SK-N-SH (cell line): ENCODE measurements around the gene SHBG.

Source experiments
- CHD2 ChIP-seq: fragments of 150-350 bp; IDR thresholded peaks from 2 replicates; pipeline ENCODE4 v1.6.1; 2018; ENCODE audit warnings: low read length; ENCODE audit not compliant: partially characterized antibody
- EP300 ChIP-seq, 2 experiments: IDR thresholded peaks; 2 replicates each; pipeline versions ENCODE4 v1.4.0 to v1.6.1; 2012; ENCODE audit warnings: borderline replicate concordance in 1 of 2, low read depth in 1 of 2, low read length in 1 of 2
- EZH2phosphoT487 ChIP-seq: fragments of 200-600 bp; sonication (generic); IDR thresholded peaks from 2 replicates; pipeline ENCODE4 v1.6.1; 2017; ENCODE audit warnings: low read depth, mixed run types, mild to moderate bottlenecking, antibody characterized with exemption, moderate library complexity, borderline replicate concordance
- GABPA ChIP-seq: IDR thresholded peaks from 2 replicates; pipeline ENCODE4 v1.4.0; 2012; ENCODE audit warnings: low read depth, mild to moderate bottlenecking
- NRF1 ChIP-seq: IDR thresholded peaks from 2 replicates; pipeline ENCODE4 v1.6.1; 2012; ENCODE audit warnings: low read depth, mild to moderate bottlenecking, low read length
- TF ChIP-seq, protein P1 (sequence below): fragments of 200-600 bp; sonication (generic); IDR thresholded peaks from 2 replicates; pipeline ENCODE4 v1.6.1; 2017; ENCODE audit warnings: antibody characterized with exemption, mild to moderate bottlenecking, moderate library complexity
- TF ChIP-seq, protein P2 (sequence below): IDR thresholded peaks from 2 replicates; pipeline ENCODE4 v1.4.0; 2012; ENCODE audit warnings: low read depth

DNA sequence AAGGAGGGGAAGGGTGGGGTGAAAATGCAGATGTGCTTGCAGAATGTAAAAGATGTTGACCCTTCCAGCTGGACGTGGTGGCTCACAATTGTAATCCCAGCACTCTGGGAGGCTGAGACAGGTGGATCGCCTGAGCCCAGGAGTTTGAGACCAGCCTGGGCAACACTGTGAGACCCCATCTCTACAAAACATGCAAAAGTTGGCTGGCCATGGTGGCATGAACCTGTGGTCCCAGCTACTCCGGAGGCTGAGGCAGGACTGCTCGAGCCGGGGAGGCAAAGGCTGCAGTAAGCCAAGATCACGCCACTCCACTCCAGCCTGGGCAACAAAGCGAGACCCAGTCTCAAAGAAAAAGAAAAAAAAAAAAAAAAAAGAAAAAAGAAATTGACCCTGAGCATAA lies 38.5 kb downstream of the SHBG start:
- TF ChIP-seq EP300 (IDR thresholded peaks at IDR 0.05; ENCODE audit: borderline replicate concordance in 1 of 2, low read depth in 1 of 2, low read length in 1 of 2), result no peak
- TF ChIP-seq, protein P1, sequence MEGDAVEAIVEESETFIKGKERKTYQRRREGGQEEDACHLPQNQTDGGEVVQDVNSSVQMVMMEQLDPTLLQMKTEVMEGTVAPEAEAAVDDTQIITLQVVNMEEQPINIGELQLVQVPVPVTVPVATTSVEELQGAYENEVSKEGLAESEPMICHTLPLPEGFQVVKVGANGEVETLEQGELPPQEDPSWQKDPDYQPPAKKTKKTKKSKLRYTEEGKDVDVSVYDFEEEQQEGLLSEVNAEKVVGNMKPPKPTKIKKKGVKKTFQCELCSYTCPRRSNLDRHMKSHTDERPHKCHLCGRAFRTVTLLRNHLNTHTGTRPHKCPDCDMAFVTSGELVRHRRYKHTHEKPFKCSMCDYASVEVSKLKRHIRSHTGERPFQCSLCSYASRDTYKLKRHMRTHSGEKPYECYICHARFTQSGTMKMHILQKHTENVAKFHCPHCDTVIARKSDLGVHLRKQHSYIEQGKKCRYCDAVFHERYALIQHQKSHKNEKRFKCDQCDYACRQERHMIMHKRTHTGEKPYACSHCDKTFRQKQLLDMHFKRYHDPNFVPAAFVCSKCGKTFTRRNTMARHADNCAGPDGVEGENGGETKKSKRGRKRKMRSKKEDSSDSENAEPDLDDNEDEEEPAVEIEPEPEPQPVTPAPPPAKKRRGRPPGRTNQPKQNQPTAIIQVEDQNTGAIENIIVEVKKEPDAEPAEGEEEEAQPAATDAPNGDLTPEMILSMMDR, result no peak
- no peak for TF ChIP-seq NRF1
- TF ChIP-seq CHD2, result no peak
- TF ChIP-seq GABPA, result no peak
- no peak for TF ChIP-seq EZH2phosphoT487
- TF ChIP-seq, protein P2, sequence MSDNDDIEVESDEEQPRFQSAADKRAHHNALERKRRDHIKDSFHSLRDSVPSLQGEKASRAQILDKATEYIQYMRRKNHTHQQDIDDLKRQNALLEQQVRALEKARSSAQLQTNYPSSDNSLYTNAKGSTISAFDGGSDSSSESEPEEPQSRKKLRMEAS, result no peak
